Endothelial cell of umbilical vein (primary cell): Measurements from ENCODE around the gene MAPT. TPM values are rescaled to one million over a fixed set of nuclear protein-coding genes. Genes with fewer than 3 reads are reported as not detected.

Experiments used
- BruUV-seq: library from RNA; stranded (reverse); fragments of 400-500 nt; replicated peaks from 2 replicates; lab custom pipeline; 2021; lab: Mats Ljungman, UMichigan
- CTCF ChIA-PET: fragments of 300-600, 350-600 bp; sonication (Branson Sonifier 250); formaldehyde crosslinking; loops from one replicate; lab custom pipeline; 2021; ENCODE audit warnings: antibody characterized with exemption, inconsistent platforms; lab: Charles Lee
- POLR2A ChIA-PET: fragments of 300-600, 350-600 bp; sonication (Branson Sonifier 250); formaldehyde crosslinking; loops from one replicate; lab custom pipeline; 2021; ENCODE audit warnings: antibody characterized with exemption, inconsistent platforms; lab: Charles Lee
- DNase-seq: peaks from one replicate; pipeline ENCODE4 v3.0.0-alpha.2; 2011; ENCODE audit warnings: low read depth, low spot score
- FAIRE-seq: peaks from 2 replicates; lab custom pipeline; 2011; peaks lifted over from hg19 to GRCh38; lab: Jason Lieb, UNC
- H2AFZ ChIP-seq: 2 replicates; pipeline ENCODE4 v1.6.0; 2012; ENCODE audit warnings: low read depth, low read length, control low read depth, inconsistent platforms
- H3K27ac ChIP-seq: 2 replicates; pipeline ENCODE4 v1.5.1; 2011; ENCODE audit warnings: low read depth, mild to moderate bottlenecking, control low read depth, low read length, moderate library complexity; ENCODE audit not compliant: insufficient read depth
- H3K27me3 ChIP-seq, 2 experiments: 2 replicates each; pipeline versions ENCODE4 v1.6.0 to v1.6.1; 2011; ENCODE audit warnings: low read length in 2 of 2, mixed read lengths in 1 of 2; ENCODE audit not compliant: control insufficient read depth in 2 of 2, insufficient read depth in 2 of 2
- H3K36me3 ChIP-seq, 2 experiments: 2 replicates in 1 of 2; 3 replicates in 1 of 2; pipeline ENCODE4 v1.5.1; 2011; ENCODE audit warnings: low read length in 2 of 2, mild to moderate bottlenecking in 1 of 2, moderate library complexity in 1 of 2; ENCODE audit not compliant: control insufficient read depth in 2 of 2, insufficient read depth in 2 of 2; ENCODE audit errors: extremely low read depth in 1 of 2
- H3K4me1 ChIP-seq: 3 replicates; pipeline ENCODE4 v1.5.1; 2011; ENCODE audit warnings: mild to moderate bottlenecking, low read length; ENCODE audit not compliant: control insufficient read depth, insufficient read depth; ENCODE audit errors: extremely low read depth
- H3K4me2 ChIP-seq: 2 replicates; pipeline ENCODE4 v1.6.1; 2011; ENCODE audit warnings: low read length, control low read depth, mixed read lengths; ENCODE audit not compliant: insufficient read depth
- H3K4me3 ChIP-seq, 3 experiments: fragments of 200-600 bp in 1 of 3; sonication (generic), shearing (Covaris generic) in 1 of 3; replicated peaks in 1 of 3; 2 replicates each; pipeline ENCODE4 v1.5.1; 2011 to 2016; ENCODE audit warnings: control low read depth in 3 of 3, low read length in 3 of 3, mild to moderate bottlenecking in 2 of 3, inconsistent platforms in 1 of 3, low read depth in 1 of 3, moderate library complexity in 1 of 3; ENCODE audit not compliant: insufficient read depth in 1 of 3
- H3K79me2 ChIP-seq: 2 replicates; pipeline ENCODE4 v1.6.0; 2012; ENCODE audit warnings: low read length, inconsistent platforms; ENCODE audit not compliant: control insufficient read depth, insufficient read depth
- H3K9ac ChIP-seq: replicated peaks from 2 replicates; pipeline ENCODE3; 2011; ENCODE audit warnings: low read length, control low read depth; ENCODE audit not compliant: insufficient read depth; ENCODE audit errors: extremely low read depth
- H3K9me1 ChIP-seq: replicated peaks from 3 replicates; pipeline ENCODE4 v1.6.0; 2011; ENCODE audit warnings: mild to moderate bottlenecking, low read length; ENCODE audit not compliant: control insufficient read depth, insufficient read depth; ENCODE audit errors: extremely low read depth
- H3K9me3 ChIP-seq: replicated peaks from 2 replicates; pipeline ENCODE4 v1.5.1; 2012; ENCODE audit warnings: low read length, inconsistent platforms; ENCODE audit not compliant: control insufficient read depth, insufficient read depth
- H4K20me1 ChIP-seq: replicated peaks from 2 replicates; pipeline ENCODE3; 2011; ENCODE audit warnings: mild to moderate bottlenecking, low read length; ENCODE audit not compliant: control insufficient read depth, insufficient read depth; ENCODE audit errors: extremely low read depth
- EZH2 ChIP-seq: IDR thresholded peaks from 2 replicates; pipeline ENCODE4 v1.6.1; 2012; ENCODE audit warnings: borderline replicate concordance, low read depth, mild to moderate bottlenecking, moderate library complexity, low read length, inconsistent platforms; ENCODE audit not compliant: severe bottlenecking
- FOS ChIP-seq: IDR thresholded peaks from 2 replicates; pipeline ENCODE4 v1.6.1; 2011; ENCODE audit warnings: mild to moderate bottlenecking, low read length, moderate library complexity, borderline replicate concordance; ENCODE audit not compliant: insufficient read depth
- GATA2 ChIP-seq: IDR thresholded peaks from 2 replicates; pipeline ENCODE4 v1.7.0; 2011; ENCODE audit warnings: low read depth, mild to moderate bottlenecking, moderate library complexity, mixed read lengths, low read length; ENCODE audit not compliant: insufficient read length, insufficient read depth
- JUN ChIP-seq: IDR thresholded peaks from 2 replicates; pipeline ENCODE4 v1.6.1; 2011; ENCODE audit warnings: borderline replicate concordance, low read depth; ENCODE audit not compliant: insufficient read length, insufficient read depth
- MYC ChIP-seq: IDR thresholded peaks from one replicate; pipeline ENCODE4 v1.6.1; 2011; ENCODE audit warnings: mild to moderate bottlenecking, low read depth, low read length
- POLR2A ChIP-seq: IDR thresholded peaks from 2 replicates; pipeline ENCODE4 v1.6.1; 2012; ENCODE audit warnings: low read depth, mild to moderate bottlenecking, control low read depth, low read length
- POLR2AphosphoS5 ChIP-seq: IDR thresholded peaks from 2 replicates; pipeline ENCODE4 v1.6.1; 2012; ENCODE audit warnings: low read depth, mild to moderate bottlenecking, control low read depth, low read length, moderate library complexity; ENCODE audit not compliant: insufficient read depth
- dilution Hi-C: fragments of 300-500 bp; cut with MboI; formaldehyde crosslinking; loops from one replicate; pipeline ENCODE4 v1.15.0; 2019; ENCODE audit warnings: low sequenced_read_pairs; ENCODE audit not compliant: extremely low pct_ligation_motif_present
- intact Hi-C: fragments of 100-400 bp; cut with micrococcal nuclease; formaldehyde crosslinking; loops from one replicate; pipeline ENCODE4 v1.10.0; 2022
- polyA plus RNA-seq, 4 experiments: library from polyadenylated mRNA; depleted of rRNA in 3 of 4; stranded (reverse) in 3 of 4; unstranded in 1 of 4; fragments of >200 nt; gene quantifications; 2 replicates each; pipeline versions ENCODE4 v1.2.1 to v1.2.3, GENCODE V29; 2011 to 2012; ENCODE audit warnings: missing spikeins in 1 of 4
- total RNA-seq: library from RNA; stranded (reverse); gene quantifications from 2 replicates; pipeline ENCODE4 v1.2.3, GENCODE V29; 2021
- TF ChIP-seq, protein P1 (sequence below), 2 donors: IDR thresholded peaks; 1 replicate in 1 of 2; 2 replicates in 1 of 2; pipeline ENCODE4 v1.5.1; 2011; ENCODE audit warnings: low read length in 2 of 2, mild to moderate bottlenecking in 2 of 2, moderate library complexity in 2 of 2, control low read depth in 1 of 2, inconsistent platforms in 1 of 2, low read depth in 1 of 2; ENCODE audit not compliant: insufficient read depth in 1 of 2; ENCODE audit errors: extremely low read depth in 1 of 2
- TF ChIP-seq, protein P2 (sequence below): IDR thresholded peaks from 2 replicates; pipeline ENCODE4 v1.6.1; 2011; ENCODE audit not compliant: insufficient read depth, insufficient read length

The MAPT gene
- total and polyA plus RNA-seq, 2 donors (not counting 3 experiments of a cell fraction or from before 2014, with no cell fraction given), result 0.04 to 0.51 TPM

DNA sequence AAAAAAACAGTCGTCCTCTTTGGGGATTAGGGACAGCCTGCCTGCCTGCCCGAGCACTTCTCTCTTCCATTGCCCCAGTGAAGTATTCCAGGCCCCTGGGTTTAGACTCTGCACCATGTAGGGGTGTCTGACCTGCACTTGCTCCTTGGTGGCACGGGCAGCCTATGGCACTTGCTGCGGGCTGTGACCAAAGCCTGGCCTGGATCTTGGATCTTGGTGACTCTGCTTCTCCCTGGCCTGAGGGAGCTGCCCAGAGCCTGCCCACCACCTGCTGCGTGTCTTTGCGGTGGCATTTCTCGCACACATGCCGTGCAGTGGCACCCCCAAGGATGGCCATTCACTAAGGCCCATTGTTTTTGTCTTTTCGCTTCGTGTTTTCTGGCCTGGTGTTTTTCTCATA lies 98.5 kb downstream of the MAPT start:
- intact Hi-C loops, result no loop called here
- no peak overlapping the region for H3K27ac ChIP-seq
- H3K9me1 ChIP-seq, result no peaks in the 10 kb centered on the region
- no peak overlapping the region for H3K9ac ChIP-seq
- H3K4me2 ChIP-seq, result no peak overlapping the region
- no peaks in the 10 kb centered on the region for H3K36me3 ChIP-seq
- dilution Hi-C loops, result no loop called here
- H3K4me3 ChIP-seq, result no peak overlapping the region
- ChIA-PET POLR2A (no interaction called here), CTCF (no interaction called here)
- FAIRE-seq (no peak), DNase-seq (no peak)
- no peak overlapping the region for H2AFZ ChIP-seq
- H3K79me2 ChIP-seq, result no peaks in the 10 kb centered on the region
- no peaks in the 10 kb centered on the region for H3K9me3 ChIP-seq
- no peaks in the 10 kb centered on the region for H3K4me1 ChIP-seq
- no peaks in the 10 kb centered on the region for H3K27me3 ChIP-seq
- TF ChIP-seq POLR2A, result no peak
- TF ChIP-seq MYC, result no peak
- TF ChIP-seq POLR2AphosphoS5, result no peak
- TF ChIP-seq GATA2, result no peak
- TF ChIP-seq, protein P1, sequence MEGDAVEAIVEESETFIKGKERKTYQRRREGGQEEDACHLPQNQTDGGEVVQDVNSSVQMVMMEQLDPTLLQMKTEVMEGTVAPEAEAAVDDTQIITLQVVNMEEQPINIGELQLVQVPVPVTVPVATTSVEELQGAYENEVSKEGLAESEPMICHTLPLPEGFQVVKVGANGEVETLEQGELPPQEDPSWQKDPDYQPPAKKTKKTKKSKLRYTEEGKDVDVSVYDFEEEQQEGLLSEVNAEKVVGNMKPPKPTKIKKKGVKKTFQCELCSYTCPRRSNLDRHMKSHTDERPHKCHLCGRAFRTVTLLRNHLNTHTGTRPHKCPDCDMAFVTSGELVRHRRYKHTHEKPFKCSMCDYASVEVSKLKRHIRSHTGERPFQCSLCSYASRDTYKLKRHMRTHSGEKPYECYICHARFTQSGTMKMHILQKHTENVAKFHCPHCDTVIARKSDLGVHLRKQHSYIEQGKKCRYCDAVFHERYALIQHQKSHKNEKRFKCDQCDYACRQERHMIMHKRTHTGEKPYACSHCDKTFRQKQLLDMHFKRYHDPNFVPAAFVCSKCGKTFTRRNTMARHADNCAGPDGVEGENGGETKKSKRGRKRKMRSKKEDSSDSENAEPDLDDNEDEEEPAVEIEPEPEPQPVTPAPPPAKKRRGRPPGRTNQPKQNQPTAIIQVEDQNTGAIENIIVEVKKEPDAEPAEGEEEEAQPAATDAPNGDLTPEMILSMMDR (IDR thresholded peaks at IDR 0.05; ENCODE audit: extremely low read depth in 1 of 2, insufficient read depth in 1 of 2, low read depth in 1 of 2, low read length in 2 of 2), result no peak
- TF ChIP-seq FOS, result no peak
- no peak for TF ChIP-seq EZH2
- TF ChIP-seq, protein P2, sequence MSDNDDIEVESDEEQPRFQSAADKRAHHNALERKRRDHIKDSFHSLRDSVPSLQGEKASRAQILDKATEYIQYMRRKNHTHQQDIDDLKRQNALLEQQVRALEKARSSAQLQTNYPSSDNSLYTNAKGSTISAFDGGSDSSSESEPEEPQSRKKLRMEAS, result no peak
- no peak for TF ChIP-seq JUN
- H4K20me1 ChIP-seq, result no peaks in the 10 kb centered on the region
- no TSS peak for BruUV-seq
